Measurements from ENCODE around the gene CLDN6.

- TF ChIP-seq CTCF (IDR thresholded peaks at IDR 0.05) (peak in 3 of 4 donors; percentile 32 to 37 (median 37)), POLR2A (IDR thresholded peaks at IDR 0.05) (no peak)
Measured at GRCh38 chr16:3021449-3022207, 3.6 kb upstream of the CLDN6 start.

All from right lobe of liver (tissue), 4 donors.